Testis (tissue), 2 donors: Measurements from ENCODE around the gene SH2B3.

Experiments used
- CTCF ChIP-seq, 3 experiments: fragments of 450-650 bp in 2 of 3; fragments of 200-600 bp in 1 of 3; sonication (generic) in 1 of 3; IDR thresholded peaks; one replicate each; pipeline ENCODE4 v1.5.1; 2016 to 2019; ENCODE audit warnings: antibody characterized with exemption in 3 of 3, mild to moderate bottlenecking in 2 of 3, moderate library complexity in 1 of 3
- POLR2A ChIP-seq: fragments of 450-650 bp; IDR thresholded peaks from one replicate; pipeline ENCODE4 v1.6.1; 2017; ENCODE audit warnings: antibody characterized with exemption, mild to moderate bottlenecking, moderate library complexity

DNA sequence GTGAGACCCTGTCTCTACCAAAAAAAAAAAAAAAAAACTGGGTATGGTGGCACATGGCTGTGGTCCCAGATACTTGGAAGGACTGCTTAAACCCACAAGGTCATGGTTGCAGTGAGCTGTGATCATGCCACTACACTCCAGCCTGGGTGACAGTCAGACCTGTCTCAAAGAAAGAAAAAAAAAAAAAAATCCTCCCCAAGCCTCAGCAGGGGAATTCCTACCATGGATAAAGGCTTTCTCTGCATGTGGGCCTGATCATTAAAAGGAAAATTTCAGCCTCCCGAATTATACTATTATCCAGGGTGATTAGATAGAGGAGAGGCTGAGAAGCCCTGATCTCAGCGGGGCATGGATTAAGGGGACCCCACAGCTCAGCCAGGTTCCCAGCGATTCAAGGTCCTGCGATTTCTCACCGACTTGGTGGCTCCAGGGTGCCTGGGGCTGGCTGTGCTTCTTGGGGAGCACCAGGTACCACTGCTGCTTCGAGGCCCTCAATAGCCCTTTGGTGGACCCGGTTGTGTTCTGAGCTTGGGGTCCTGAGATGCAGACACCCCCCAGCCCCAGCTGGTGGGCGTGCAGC is 5.6 kb downstream of the SH2B3 start:
- no peak for TF ChIP-seq CTCF (IDR thresholded peaks at IDR 0.05)
- no peak for TF ChIP-seq POLR2A
